ENCODE results near the gene JAKMIP1.

The JAKMIP1 gene

GRCh38 chr4:6177587-6178197, 22.7 kb downstream of the JAKMIP1 start:
- TF ChIP-seq SUZ12 (IDR thresholded peaks at IDR 0.05; ENCODE audit: extremely low read depth, insufficient read depth, insufficient read length) (no peak), ZNF274 (IDR thresholded peaks at IDR 0.05; ENCODE audit: low read depth, low read length) (no peak), YY1 (IDR thresholded peaks at IDR 0.05; ENCODE audit: insufficient read depth, insufficient read length) (no peak)
- Histone ChIP-seq H3K9ac (ENCODE audit: insufficient read length, low read depth) (no peak overlapping the region), H3K4me3 (ENCODE audit: insufficient read length, low read depth) (no peak overlapping the region), H3K36me3 (ENCODE audit: insufficient read depth, insufficient read length, low read length) (no peaks in the 10 kb centered on the region), H3K27me3 (ENCODE audit: insufficient read depth, insufficient read length) (no peaks in the 10 kb centered on the region), H3K4me1 (ENCODE audit: insufficient read depth, insufficient read length) (no peaks in the 10 kb centered on the region), H3K9me3 (ENCODE audit: insufficient read depth, low read length) (peaks cover 20% of the 10 kb centered on the region; the same call in 1 of the 2 replicates)
- DNase-seq (ENCODE audit: low read depth, low spot score) = no peak

GRCh38 chr4:6175426-6175825, 24.9 kb downstream of the JAKMIP1 start:
- no peak for DNase-seq (ENCODE audit: low read depth, low spot score)
- no peaks in the 10 kb centered on the region for H3K27me3 ChIP-seq (ENCODE audit: insufficient read depth, insufficient read length)
- H3K9ac ChIP-seq (ENCODE audit: insufficient read length, low read depth) = no peak overlapping the region
- H3K9me3 ChIP-seq (ENCODE audit: insufficient read depth, low read length) = peaks cover 20% of the 10 kb centered on the region; the same call in 1 of the 2 replicates
- TF ChIP-seq ZNF274 (IDR thresholded peaks at IDR 0.05; ENCODE audit: low read depth, low read length) (no peak), YY1 (IDR thresholded peaks at IDR 0.05; ENCODE audit: insufficient read depth, insufficient read length) (no peak), SUZ12 (IDR thresholded peaks at IDR 0.05; ENCODE audit: extremely low read depth, insufficient read depth, insufficient read length) (no peak)
- no peaks in the 10 kb centered on the region for H3K4me1 ChIP-seq (ENCODE audit: insufficient read depth, insufficient read length)
- no peak overlapping the region for H3K4me3 ChIP-seq (ENCODE audit: insufficient read length, low read depth)
- H3K36me3 ChIP-seq (ENCODE audit: insufficient read depth, insufficient read length, low read length) = no peaks in the 10 kb centered on the region

GRCh38 chr4:6172927-6173200, 27.5 kb downstream of the JAKMIP1 start:
- DNase-seq (ENCODE audit: low read depth, low spot score) = no peak
- Histone ChIP-seq H3K4me3 (ENCODE audit: insufficient read length, low read depth) (no peak overlapping the region), H3K9ac (ENCODE audit: insufficient read length, low read depth) (no peak overlapping the region), H3K4me1 (ENCODE audit: insufficient read depth, insufficient read length) (no peaks in the 10 kb centered on the region), H3K9me3 (ENCODE audit: insufficient read depth, low read length) (peaks cover 3% of the 10 kb centered on the region; the same call in 1 of the 2 replicates), H3K27me3 (ENCODE audit: insufficient read depth, insufficient read length) (no peaks in the 10 kb centered on the region), H3K36me3 (ENCODE audit: insufficient read depth, insufficient read length, low read length) (no peaks in the 10 kb centered on the region)
- TF ChIP-seq SUZ12 (IDR thresholded peaks at IDR 0.05; ENCODE audit: extremely low read depth, insufficient read depth, insufficient read length) (no peak), YY1 (IDR thresholded peaks at IDR 0.05; ENCODE audit: insufficient read depth, insufficient read length) (no peak)

- no peaks in the 10 kb centered on the region for H3K9me3 ChIP-seq (ENCODE audit: insufficient read depth, low read length)
- H3K36me3 ChIP-seq (ENCODE audit: insufficient read depth, insufficient read length, low read length) = no peaks in the 10 kb centered on the region
- TF ChIP-seq YY1 (IDR thresholded peaks at IDR 0.05; ENCODE audit: insufficient read depth, insufficient read length) (no peak), SUZ12 (IDR thresholded peaks at IDR 0.05; ENCODE audit: extremely low read depth, insufficient read depth, insufficient read length) (no peak), ZNF274 (IDR thresholded peaks at IDR 0.05; ENCODE audit: low read depth, low read length) (no peak)
- DNase-seq (ENCODE audit: low read depth, low spot score) = no peak
- H3K4me3 ChIP-seq (ENCODE audit: insufficient read length, low read depth) = no peak overlapping the region
- H3K27me3 ChIP-seq (ENCODE audit: insufficient read depth, insufficient read length) = no peaks in the 10 kb centered on the region
- H3K4me1 ChIP-seq (ENCODE audit: insufficient read depth, insufficient read length) = no peaks in the 10 kb centered on the region
- no peak overlapping the region for H3K9ac ChIP-seq (ENCODE audit: insufficient read length, low read depth)
Observed at GRCh38 chr4:6172093-6172926, 28.0 kb downstream of the JAKMIP1 start.

GRCh38 chr4:6169239-6169638, 31.1 kb downstream of the JAKMIP1 start:
- H3K9me3 ChIP-seq (ENCODE audit: insufficient read depth, low read length) = 0 out of 2 replicates have a peak, but pooled peaks cover 11% of the 10 kb centered on the region
- DNase-seq (ENCODE audit: low read depth, low spot score) = no peak
- no peaks in the 10 kb centered on the region for H3K27me3 ChIP-seq (ENCODE audit: insufficient read depth, insufficient read length)
- no peak overlapping the region for H3K4me3 ChIP-seq (ENCODE audit: insufficient read length, low read depth)
- no peak overlapping the region for H3K9ac ChIP-seq (ENCODE audit: insufficient read length, low read depth)
- H3K36me3 ChIP-seq (ENCODE audit: insufficient read depth, insufficient read length, low read length) = no peaks in the 10 kb centered on the region
- TF ChIP-seq ZNF274 (IDR thresholded peaks at IDR 0.05; ENCODE audit: low read depth, low read length) = no peak
- TF ChIP-seq SUZ12 (IDR thresholded peaks at IDR 0.05; ENCODE audit: extremely low read depth, insufficient read depth, insufficient read length) = no peak
- no peak for TF ChIP-seq YY1 (IDR thresholded peaks at IDR 0.05; ENCODE audit: insufficient read depth, insufficient read length)
- no peaks in the 10 kb centered on the region for H3K4me1 ChIP-seq (ENCODE audit: insufficient read depth, insufficient read length)

GRCh38 chr4:6165766-6166165, 34.6 kb downstream of the JAKMIP1 start:
- TF ChIP-seq YY1 (IDR thresholded peaks at IDR 0.05; ENCODE audit: insufficient read depth, insufficient read length) = no peak
- no peak for TF ChIP-seq SUZ12 (IDR thresholded peaks at IDR 0.05; ENCODE audit: extremely low read depth, insufficient read depth, insufficient read length)
- TF ChIP-seq ZNF274 (IDR thresholded peaks at IDR 0.05; ENCODE audit: low read depth, low read length) = no peak
- no peak overlapping the region for H3K9ac ChIP-seq (ENCODE audit: insufficient read length, low read depth)
- H3K36me3 ChIP-seq (ENCODE audit: insufficient read depth, insufficient read length, low read length) = no peaks in the 10 kb centered on the region
- no peaks in the 10 kb centered on the region for H3K4me1 ChIP-seq (ENCODE audit: insufficient read depth, insufficient read length)
- H3K4me3 ChIP-seq (ENCODE audit: insufficient read length, low read depth) = no peak overlapping the region
- DNase-seq (ENCODE audit: low read depth, low spot score) = no peak
- H3K9me3 ChIP-seq (ENCODE audit: insufficient read depth, low read length) = peaks cover 17% of the 10 kb centered on the region; the same call in 1 of the 2 replicates
- H3K27me3 ChIP-seq (ENCODE audit: insufficient read depth, insufficient read length) = peaks cover under 1% of the 10 kb centered on the region

- DNase-seq (ENCODE audit: low read depth, low spot score) = no peak
- TF ChIP-seq SUZ12 (IDR thresholded peaks at IDR 0.05; ENCODE audit: extremely low read depth, insufficient read depth, insufficient read length) = no peak
- no peak for TF ChIP-seq YY1 (IDR thresholded peaks at IDR 0.05; ENCODE audit: insufficient read depth, insufficient read length)
- TF ChIP-seq ZNF274 (IDR thresholded peaks at IDR 0.05; ENCODE audit: low read depth, low read length) = no peak
- Histone ChIP-seq H3K9ac (ENCODE audit: insufficient read length, low read depth) (no peak overlapping the region), H3K4me3 (ENCODE audit: insufficient read length, low read depth) (no peak overlapping the region), H3K27me3 (ENCODE audit: insufficient read depth, insufficient read length) (peaks cover 2% of the 10 kb centered on the region), H3K4me1 (ENCODE audit: insufficient read depth, insufficient read length) (no peaks in the 10 kb centered on the region), H3K9me3 (ENCODE audit: insufficient read depth, low read length) (peaks cover 17% of the 10 kb centered on the region; the same call in 1 of the 2 replicates), H3K36me3 (ENCODE audit: insufficient read depth, insufficient read length, low read length) (no peaks in the 10 kb centered on the region)
Observed at GRCh38 chr4:6162885-6163284, 37.5 kb downstream of the JAKMIP1 start.

Data from NT2/D1 (cell line).